HepG2 (cell line): Measurements from ENCODE around the gene AKT2. TPM values are rescaled to one million over a fixed set of nuclear protein-coding genes. Genes with fewer than 3 reads are reported as not detected.

Experiments used
- ATAC-seq: fragments of 200-7000 bp; cut with Tn5 transposase; 3 replicates; pipeline ENCODE4 v1.9.1; 2020; ENCODE audit warnings: mild to moderate bottlenecking, moderate library complexity
- BruUV-seq: library from RNA; stranded (reverse); fragments of 400-500 nt; replicated peaks from 2 replicates; lab custom pipeline; 2021; lab: Mats Ljungman, UMichigan
- CTCF ChIA-PET: fragments of 300-600 bp; formaldehyde crosslinking; extraction: SDS; loops from one replicate; lab custom pipeline; 2021; ENCODE audit warnings: low total read pairs, inconsistent platforms, low intra/inter-chr PET ratio; lab: Yijun Ruan, JAX
- POLR2A ChIA-PET: fragments of 350-600 bp; sonication (Branson Sonifier 250); formaldehyde crosslinking; loops from one replicate; lab custom pipeline; 2020; ENCODE audit warnings: antibody characterized with exemption, inconsistent platforms; lab: Yijun Ruan, JAX
- DNase-seq: peaks from one replicate; pipeline ENCODE4 v3.0.0-alpha.2; 2015; ENCODE audit warnings: low spot score
- FAIRE-seq: peaks from 3 replicates; lab custom pipeline; 2011; peaks lifted over from hg19 to GRCh38; lab: Jason Lieb, UNC
- H2AFZ ChIP-seq: one replicate; pipeline ENCODE4 v1.6.1; 2011; ENCODE audit warnings: low read length, inconsistent platforms
- H3K27ac ChIP-seq: fragments of 300-600 bp; 3 replicates; pipeline ENCODE4 v1.8.0; 2011; ENCODE audit warnings: mixed run types, mild to moderate bottlenecking, mixed read lengths, low read length, inconsistent platforms; ENCODE audit not compliant: insufficient read depth; ENCODE audit errors: extremely low read length
- H3K27me3 ChIP-seq, 2 experiments: fragments of 200-600 bp in 1 of 2; 2 replicates in 1 of 2; 3 replicates in 1 of 2; pipeline versions ENCODE4 v1.6.0 to v1.8.0; 2011; ENCODE audit warnings: low read length in 2 of 2, mild to moderate bottlenecking in 2 of 2, moderate library complexity in 2 of 2, inconsistent platforms in 1 of 2; ENCODE audit not compliant: insufficient read depth in 2 of 2, control insufficient read depth in 1 of 2
- H3K36me3 ChIP-seq, 2 experiments: fragments of 200-600 bp in 1 of 2; replicated peaks in 1 of 2; 2 replicates in 1 of 2; 3 replicates in 1 of 2; pipeline versions ENCODE4 v1.5.1 to v1.8.0; 2011; ENCODE audit warnings: low read length in 2 of 2, inconsistent platforms in 1 of 2; ENCODE audit not compliant: insufficient read depth in 2 of 2, control insufficient read depth in 1 of 2
- H3K4me1 ChIP-seq: 2 replicates; pipeline ENCODE4 v1.5.1; 2012; ENCODE audit warnings: low read length, inconsistent platforms; ENCODE audit not compliant: insufficient read depth
- H3K4me2 ChIP-seq: 2 replicates; pipeline ENCODE4 v1.6.0; 2011; ENCODE audit warnings: low read depth, low read length, inconsistent platforms
- H3K4me3 ChIP-seq, 3 experiments: fragments of 200-600 bp in 1 of 3; sonication (generic), shearing (Covaris generic) in 1 of 3; replicated peaks in 1 of 3; 2 replicates each; pipeline ENCODE4 v1.5.1; 2011 to 2016; ENCODE audit warnings: low read length in 3 of 3, inconsistent platforms in 2 of 3, low read depth in 2 of 3, mild to moderate bottlenecking in 2 of 3, control low read depth in 1 of 3, mixed read lengths in 1 of 3; ENCODE audit not compliant: insufficient read depth in 1 of 3
- H3K79me2 ChIP-seq: one replicate; pipeline ENCODE4 v1.6.1; 2011; ENCODE audit warnings: low read length, inconsistent platforms; ENCODE audit not compliant: insufficient read depth
- H3K9ac ChIP-seq: 2 replicates; pipeline ENCODE4 v1.6.0; 2011; ENCODE audit warnings: mild to moderate bottlenecking, low read depth, low read length, inconsistent platforms; ENCODE audit not compliant: insufficient read depth
- H3K9me3 ChIP-seq: 2 replicates; pipeline ENCODE4 v1.5.1; 2012; ENCODE audit warnings: mild to moderate bottlenecking, low read length
- H4K20me1 ChIP-seq: 2 replicates; pipeline ENCODE4 v1.6.0; 2011; ENCODE audit warnings: inconsistent platforms, mild to moderate bottlenecking, low read length, moderate library complexity; ENCODE audit not compliant: insufficient read depth
- ZFP62 ChIP-seq: sonication (generic); formaldehyde crosslinking; IDR thresholded peaks from 2 replicates; pipeline ENCODE4 v1.4.0; 2020; ENCODE audit warnings: missing genetic modification reagents
- ZSCAN20 ChIP-seq: sonication (generic); formaldehyde crosslinking; IDR thresholded peaks from 2 replicates; pipeline ENCODE4 v1.4.0; 2020; ENCODE audit warnings: missing genetic modification reagents, mild to moderate bottlenecking, borderline replicate concordance
- ZSCAN21 ChIP-seq: sonication (generic); formaldehyde crosslinking; IDR thresholded peaks from 2 replicates; pipeline ENCODE4 v1.8.0; 2022; ENCODE audit warnings: mild to moderate bottlenecking, missing genetic modification reagents, moderate library complexity, borderline replicate concordance
- WGBS: methylation state at CpG from one replicate; pipeline ENCODE4 v1.1.6; 2017; ENCODE audit warnings: low lambda C conversion rate; 5-methylcytosine and 5-hydroxymethylcytosine counted together
- in situ Hi-C: cut with HindIII; loops from 2 replicates; pipeline ENCODE4 v1.10.0; 2017; ENCODE audit warnings: low pct_unique_long_range_greater_than_20kb; ENCODE audit not compliant: extremely low pct_ligation_motif_present
- intact Hi-C: fragments of 100-400 bp; cut with micrococcal nuclease; formaldehyde crosslinking; loops from one replicate; pipeline ENCODE4 v1.10.0; 2022; ENCODE audit not compliant: unreplicated experiment
- polyA plus RNA-seq, 8 experiments: library from polyadenylated mRNA; depleted of rRNA in 3 of 8; stranded (reverse) in 7 of 8; unstranded in 1 of 8; fragments of >200 nt; fragmentation: Illumina TruSeq in 4 of 8; extraction: Trizol in 4 of 8; gene quantifications; 2 replicates each; pipeline versions ENCODE4 v1.2.1 to v1.2.3, GENCODE V29; 2011 to 2016; ENCODE audit warnings: low read depth in 4 of 8, missing spikeins in 1 of 8, mixed read lengths in 1 of 8; ENCODE audit not compliant: insufficient read depth in 1 of 8
- total RNA-seq, 5 experiments: library from RNA; depleted of rRNA; stranded (reverse); fragments of >200 nt; fragmentation: Illumina TruSeq; extraction: Trizol; gene quantifications; 2 replicates each; pipeline ENCODE4 v1.2.3, GENCODE V29; 2016; ENCODE audit warnings: low read depth in 1 of 5
- TF ChIP-seq, protein P1 (sequence below): sonication (generic); formaldehyde crosslinking; IDR thresholded peaks from 2 replicates; pipeline ENCODE4 v1.5.1; 2020; ENCODE audit warnings: mild to moderate bottlenecking, missing genetic modification reagents, borderline replicate concordance
- TF ChIP-seq, protein P2 (sequence below): sonication (generic); formaldehyde crosslinking; IDR thresholded peaks from 2 replicates; pipeline ENCODE4 v1.4.0; 2020; ENCODE audit warnings: missing genetic modification reagents
- TF ChIP-seq, protein P3 (sequence below): sonication (generic); formaldehyde crosslinking; IDR thresholded peaks from 2 replicates; pipeline ENCODE4 v1.4.0; 2020; ENCODE audit warnings: mild to moderate bottlenecking, low read depth, missing genetic modification reagents

AKT2 gene
- total and polyA plus RNA-seq, 2 of the 13 experiments (the other 11 are each of a cell fraction or from before 2014, with no cell fraction given) = 82.1 to 173 TPM

DNA sequence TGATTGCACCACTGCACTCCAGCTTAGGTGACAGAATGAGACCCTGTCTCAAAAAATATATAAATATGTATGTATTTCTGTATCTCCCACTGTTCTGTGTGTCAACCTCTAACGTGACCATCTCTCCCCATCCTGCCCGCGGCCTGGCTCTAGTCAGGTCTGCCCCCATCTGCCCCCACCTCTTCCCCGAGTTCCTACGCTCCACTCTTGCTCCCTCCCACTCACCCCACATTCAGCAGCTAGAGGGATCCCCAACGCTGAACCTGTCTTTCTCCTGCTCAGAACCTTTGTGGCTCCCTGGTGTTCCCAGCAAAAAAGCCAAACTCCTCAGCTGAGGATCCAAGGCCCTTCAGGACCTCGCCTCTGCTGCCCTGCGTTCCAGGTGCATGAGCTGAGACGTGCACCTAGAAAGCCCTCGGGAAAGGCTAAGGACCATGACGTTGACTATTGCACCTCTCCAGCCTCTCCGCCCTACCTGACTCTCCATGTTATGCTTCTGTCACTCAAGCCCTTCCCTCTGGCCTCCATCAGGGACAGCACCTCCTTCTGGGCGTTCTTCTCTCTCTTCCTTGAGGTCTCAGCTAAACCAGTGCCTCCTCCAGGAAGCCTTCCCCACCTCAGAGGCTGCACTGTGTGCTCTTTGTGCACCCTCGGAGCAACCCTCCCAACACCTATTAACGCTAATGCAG, 18.1 kb downstream of the AKT2 start:
- DNase-seq (no peak), FAIRE-seq (no peak), ATAC-seq (no peak)
- Histone ChIP-seq H3K4me3 (no peak overlapping the region), H3K4me2 (no peak overlapping the region), H3K27me3 (no peaks in the 10 kb centered on the region), H3K9ac (no peak overlapping the region), H3K36me3 (peaks cover 13 to 40% of the 10 kb centered on the region in 2 experiments; a peak in 4 of 5 replicates), H2AFZ (no peak overlapping the region), H3K27ac (no peak overlapping the region), H3K9me3 (no peaks in the 10 kb centered on the region), H4K20me1 (peaks cover 32% of the 10 kb centered on the region; the same call in 1 of the 2 replicates), H3K4me1 (peaks cover 19% of the 10 kb centered on the region), H3K79me2 (peaks cover 69% of the 10 kb centered on the region)
- CTCF ChIA-PET = no interaction called here
- no peak for TF ChIP-seq ZFP62 (CRISPR knock-in tag)
- no peak for TF ChIP-seq ZSCAN21 (CRISPR knock-in tag)
- no peak for TF ChIP-seq ZSCAN20 (CRISPR knock-in tag)
- intact Hi-C loops = no loop called here
- BruUV-seq = no TSS peak
- POLR2A ChIA-PET = no interaction called here
- in situ Hi-C loops = no loop called here
- WGBS = 91% methylated on average over 15 of the region's 15 CpGs

DNA sequence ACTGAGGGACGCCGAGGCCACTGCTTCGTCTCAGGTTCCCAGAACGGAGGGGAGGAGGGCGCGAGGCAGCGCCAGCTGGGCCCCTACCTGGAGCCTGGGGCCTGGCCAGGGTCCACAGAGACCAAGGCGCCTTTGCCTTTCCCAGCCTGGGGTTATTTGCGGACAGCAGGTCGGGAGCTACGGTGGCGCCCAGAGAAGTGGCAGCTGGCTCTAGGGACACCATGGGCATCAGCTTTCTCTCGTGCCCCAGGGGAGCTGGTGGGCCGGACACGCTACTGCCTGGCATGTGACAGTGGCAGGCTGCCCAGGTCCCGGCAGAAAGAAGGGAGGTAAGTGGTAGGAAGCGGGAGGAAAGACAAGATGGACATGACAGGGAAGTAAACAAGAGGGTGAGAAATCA, 19.0 kb downstream of the AKT2 start:
- H3K79me2 ChIP-seq = peaks cover 60% of the 10 kb centered on the region
- POLR2A ChIA-PET = no interaction called here
- TF ChIP-seq, protein P1, sequence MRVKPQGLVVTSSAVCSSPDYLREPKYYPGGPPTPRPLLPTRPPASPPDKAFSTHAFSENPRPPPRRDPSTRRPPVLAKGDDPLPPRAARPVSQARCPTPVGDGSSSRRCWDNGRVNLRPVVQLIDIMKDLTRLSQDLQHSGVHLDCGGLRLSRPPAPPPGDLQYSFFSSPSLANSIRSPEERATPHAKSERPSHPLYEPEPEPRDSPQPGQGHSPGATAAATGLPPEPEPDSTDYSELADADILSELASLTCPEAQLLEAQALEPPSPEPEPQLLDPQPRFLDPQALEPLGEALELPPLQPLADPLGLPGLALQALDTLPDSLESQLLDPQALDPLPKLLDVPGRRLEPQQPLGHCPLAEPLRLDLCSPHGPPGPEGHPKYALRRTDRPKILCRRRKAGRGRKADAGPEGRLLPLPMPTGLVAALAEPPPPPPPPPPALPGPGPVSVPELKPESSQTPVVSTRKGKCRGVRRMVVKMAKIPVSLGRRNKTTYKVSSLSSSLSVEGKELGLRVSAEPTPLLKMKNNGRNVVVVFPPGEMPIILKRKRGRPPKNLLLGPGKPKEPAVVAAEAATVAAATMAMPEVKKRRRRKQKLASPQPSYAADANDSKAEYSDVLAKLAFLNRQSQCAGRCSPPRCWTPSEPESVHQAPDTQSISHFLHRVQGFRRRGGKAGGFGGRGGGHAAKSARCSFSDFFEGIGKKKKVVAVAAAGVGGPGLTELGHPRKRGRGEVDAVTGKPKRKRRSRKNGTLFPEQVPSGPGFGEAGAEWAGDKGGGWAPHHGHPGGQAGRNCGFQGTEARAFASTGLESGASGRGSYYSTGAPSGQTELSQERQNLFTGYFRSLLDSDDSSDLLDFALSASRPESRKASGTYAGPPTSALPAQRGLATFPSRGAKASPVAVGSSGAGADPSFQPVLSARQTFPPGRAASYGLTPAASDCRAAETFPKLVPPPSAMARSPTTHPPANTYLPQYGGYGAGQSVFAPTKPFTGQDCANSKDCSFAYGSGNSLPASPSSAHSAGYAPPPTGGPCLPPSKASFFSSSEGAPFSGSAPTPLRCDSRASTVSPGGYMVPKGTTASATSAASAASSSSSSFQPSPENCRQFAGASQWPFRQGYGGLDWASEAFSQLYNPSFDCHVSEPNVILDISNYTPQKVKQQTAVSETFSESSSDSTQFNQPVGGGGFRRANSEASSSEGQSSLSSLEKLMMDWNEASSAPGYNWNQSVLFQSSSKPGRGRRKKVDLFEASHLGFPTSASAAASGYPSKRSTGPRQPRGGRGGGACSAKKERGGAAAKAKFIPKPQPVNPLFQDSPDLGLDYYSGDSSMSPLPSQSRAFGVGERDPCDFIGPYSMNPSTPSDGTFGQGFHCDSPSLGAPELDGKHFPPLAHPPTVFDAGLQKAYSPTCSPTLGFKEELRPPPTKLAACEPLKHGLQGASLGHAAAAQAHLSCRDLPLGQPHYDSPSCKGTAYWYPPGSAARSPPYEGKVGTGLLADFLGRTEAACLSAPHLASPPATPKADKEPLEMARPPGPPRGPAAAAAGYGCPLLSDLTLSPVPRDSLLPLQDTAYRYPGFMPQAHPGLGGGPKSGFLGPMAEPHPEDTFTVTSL (CRISPR knock-in tag) = no peak
- TF ChIP-seq, protein P2, sequence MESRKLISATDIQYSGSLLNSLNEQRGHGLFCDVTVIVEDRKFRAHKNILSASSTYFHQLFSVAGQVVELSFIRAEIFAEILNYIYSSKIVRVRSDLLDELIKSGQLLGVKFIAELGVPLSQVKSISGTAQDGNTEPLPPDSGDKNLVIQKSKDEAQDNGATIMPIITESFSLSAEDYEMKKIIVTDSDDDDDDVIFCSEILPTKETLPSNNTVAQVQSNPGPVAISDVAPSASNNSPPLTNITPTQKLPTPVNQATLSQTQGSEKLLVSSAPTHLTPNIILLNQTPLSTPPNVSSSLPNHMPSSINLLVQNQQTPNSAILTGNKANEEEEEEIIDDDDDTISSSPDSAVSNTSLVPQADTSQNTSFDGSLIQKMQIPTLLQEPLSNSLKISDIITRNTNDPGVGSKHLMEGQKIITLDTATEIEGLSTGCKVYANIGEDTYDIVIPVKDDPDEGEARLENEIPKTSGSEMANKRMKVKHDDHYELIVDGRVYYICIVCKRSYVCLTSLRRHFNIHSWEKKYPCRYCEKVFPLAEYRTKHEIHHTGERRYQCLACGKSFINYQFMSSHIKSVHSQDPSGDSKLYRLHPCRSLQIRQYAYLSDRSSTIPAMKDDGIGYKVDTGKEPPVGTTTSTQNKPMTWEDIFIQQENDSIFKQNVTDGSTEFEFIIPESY (CRISPR knock-in tag) = peak; percentile 93
- TF ChIP-seq, protein P3, sequence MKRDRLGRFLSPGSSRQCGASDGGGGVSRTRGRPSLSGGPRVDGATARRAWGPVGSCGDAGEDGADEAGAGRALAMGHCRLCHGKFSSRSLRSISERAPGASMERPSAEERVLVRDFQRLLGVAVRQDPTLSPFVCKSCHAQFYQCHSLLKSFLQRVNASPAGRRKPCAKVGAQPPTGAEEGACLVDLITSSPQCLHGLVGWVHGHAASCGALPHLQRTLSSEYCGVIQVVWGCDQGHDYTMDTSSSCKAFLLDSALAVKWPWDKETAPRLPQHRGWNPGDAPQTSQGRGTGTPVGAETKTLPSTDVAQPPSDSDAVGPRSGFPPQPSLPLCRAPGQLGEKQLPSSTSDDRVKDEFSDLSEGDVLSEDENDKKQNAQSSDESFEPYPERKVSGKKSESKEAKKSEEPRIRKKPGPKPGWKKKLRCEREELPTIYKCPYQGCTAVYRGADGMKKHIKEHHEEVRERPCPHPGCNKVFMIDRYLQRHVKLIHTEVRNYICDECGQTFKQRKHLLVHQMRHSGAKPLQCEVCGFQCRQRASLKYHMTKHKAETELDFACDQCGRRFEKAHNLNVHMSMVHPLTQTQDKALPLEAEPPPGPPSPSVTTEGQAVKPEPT = no peak

More for the DNA sequence above, 19.0 kb downstream of the AKT2 start:
- in situ Hi-C loops = no loop called here
- CTCF ChIA-PET = no interaction called here
- DNase-seq = no peak
- no peak for FAIRE-seq
- Histone ChIP-seq H3K4me1 (peaks cover 19% of the 10 kb centered on the region), H2AFZ (no peak overlapping the region), H3K36me3 (peaks cover 13 to 36% of the 10 kb centered on the region in 2 experiments; a peak in 4 of 5 replicates), H3K27ac (no peak overlapping the region), H4K20me1 (peaks cover 32% of the 10 kb centered on the region; the same call in 1 of the 2 replicates), H3K9me3 (no peaks in the 10 kb centered on the region), H3K4me3 (no peak overlapping the region), H3K9ac (no peak overlapping the region), H3K4me2 (no peak overlapping the region), H3K27me3 (no peaks in the 10 kb centered on the region)
- no peak; the same call in 2 of the 3 replicates for ATAC-seq
- intact Hi-C loops = no loop called here
- BruUV-seq = no TSS peak
- WGBS = 93% methylated on average over 17 of the region's 17 CpGs
